HepG2 (cell line): Measurements from ENCODE around the gene STAT1. TPM values are rescaled to one million over a fixed set of nuclear protein-coding genes. Genes with fewer than 3 reads are reported as not detected.

ENCODE experiments used
- ARNT ChIP-seq: fragments of 450-650 bp; IDR thresholded peaks from 2 replicates; pipeline ENCODE4 v1.6.1; 2017
- CAMTA2 ChIP-seq: sonication (generic); formaldehyde crosslinking; IDR thresholded peaks from 2 replicates; pipeline ENCODE4 v1.4.0; 2020; ENCODE audit warnings: mild to moderate bottlenecking, missing genetic modification reagents, borderline replicate concordance
- EP300 ChIP-seq, 3 experiments: sonication (generic) in 1 of 3; formaldehyde crosslinking in 1 of 3; IDR thresholded peaks; 2 replicates each; pipeline versions ENCODE4 v1.5.1 to v1.6.1; 2011 to 2020; ENCODE audit warnings: low read depth in 2 of 3, low read length in 2 of 3, borderline replicate concordance in 1 of 3, improper control_type of control experiment in 1 of 3, mild to moderate bottlenecking in 1 of 3, missing genetic modification reagents in 1 of 3, moderate library complexity in 1 of 3
- MED8 ChIP-seq: sonication (generic); formaldehyde crosslinking; IDR thresholded peaks from 2 replicates; pipeline ENCODE4 v1.8.1; 2023; ENCODE audit warnings: mild to moderate bottlenecking, missing genetic modification reagents; ENCODE audit not compliant: insufficient replicate concordance
- TBX3 ChIP-seq: fragments of 450-650 bp; IDR thresholded peaks from 2 replicates; pipeline ENCODE4 v1.6.1; 2017; ENCODE audit warnings: antibody characterized with exemption, mild to moderate bottlenecking, inconsistent platforms, borderline replicate concordance
- TERF1 ChIP-seq: sonication (generic); formaldehyde crosslinking; IDR thresholded peaks from 2 replicates; pipeline ENCODE4 v1.8.0; 2022; ENCODE audit warnings: mild to moderate bottlenecking, missing genetic modification reagents, moderate library complexity
- ZNF136 ChIP-seq: sonication (generic); formaldehyde crosslinking; IDR thresholded peaks from 2 replicates; pipeline ENCODE4 v1.8.1; 2022; ENCODE audit warnings: low read depth, mild to moderate bottlenecking, moderate library complexity, missing genetic modification reagents
- ZNF350 ChIP-seq: sonication (generic); formaldehyde crosslinking; IDR thresholded peaks from 2 replicates; pipeline ENCODE4 v1.4.0; 2020; ENCODE audit warnings: mild to moderate bottlenecking, low read depth, missing genetic modification reagents, borderline replicate concordance
- ZSCAN9 ChIP-seq: IDR thresholded peaks from 2 replicates; pipeline ENCODE4 v1.6.1; 2016; ENCODE audit warnings: borderline replicate concordance
- polyA plus RNA-seq, 8 experiments: library from polyadenylated mRNA; depleted of rRNA in 3 of 8; stranded (reverse) in 7 of 8; unstranded in 1 of 8; fragments of >200 nt; fragmentation: Illumina TruSeq in 4 of 8; extraction: Trizol in 4 of 8; gene quantifications; 2 replicates each; pipeline versions ENCODE4 v1.2.1 to v1.2.3, GENCODE V29; 2011 to 2016; ENCODE audit warnings: low read depth in 4 of 8, missing spikeins in 1 of 8, mixed read lengths in 1 of 8; ENCODE audit not compliant: insufficient read depth in 1 of 8
- total RNA-seq, 5 experiments: library from RNA; depleted of rRNA; stranded (reverse); fragments of >200 nt; fragmentation: Illumina TruSeq; extraction: Trizol; gene quantifications; 2 replicates each; pipeline ENCODE4 v1.2.3, GENCODE V29; 2016; ENCODE audit warnings: low read depth in 1 of 5
- TF ChIP-seq, protein P1 (sequence below): sonication (generic); formaldehyde crosslinking; IDR thresholded peaks from 2 replicates; pipeline ENCODE4 v1.9.0; 2021; ENCODE audit warnings: missing genetic modification reagents, borderline replicate concordance
- TF ChIP-seq, protein P2 (sequence below): sonication (generic); formaldehyde crosslinking; IDR thresholded peaks from 2 replicates; pipeline ENCODE4 v1.5.0; 2020; ENCODE audit warnings: missing genetic modification reagents, mild to moderate bottlenecking, borderline replicate concordance
- TF ChIP-seq, protein P3 (sequence below): sonication (generic); formaldehyde crosslinking; IDR thresholded peaks from 2 replicates; pipeline ENCODE4 v1.8.1; 2023; ENCODE audit warnings: mild to moderate bottlenecking, missing genetic modification reagents, borderline replicate concordance
- TF ChIP-seq, protein P4 (sequence below): sonication (generic); formaldehyde crosslinking; IDR thresholded peaks from 2 replicates; pipeline ENCODE4 v1.5.1; 2020; ENCODE audit warnings: mild to moderate bottlenecking, missing genetic modification reagents, borderline replicate concordance

STAT1 gene
- total and polyA plus RNA-seq, 2 of the 13 experiments (the other 11 are each of a cell fraction or from before 2014, with no cell fraction given) = 21.8 to 59.6 TPM

DNA sequence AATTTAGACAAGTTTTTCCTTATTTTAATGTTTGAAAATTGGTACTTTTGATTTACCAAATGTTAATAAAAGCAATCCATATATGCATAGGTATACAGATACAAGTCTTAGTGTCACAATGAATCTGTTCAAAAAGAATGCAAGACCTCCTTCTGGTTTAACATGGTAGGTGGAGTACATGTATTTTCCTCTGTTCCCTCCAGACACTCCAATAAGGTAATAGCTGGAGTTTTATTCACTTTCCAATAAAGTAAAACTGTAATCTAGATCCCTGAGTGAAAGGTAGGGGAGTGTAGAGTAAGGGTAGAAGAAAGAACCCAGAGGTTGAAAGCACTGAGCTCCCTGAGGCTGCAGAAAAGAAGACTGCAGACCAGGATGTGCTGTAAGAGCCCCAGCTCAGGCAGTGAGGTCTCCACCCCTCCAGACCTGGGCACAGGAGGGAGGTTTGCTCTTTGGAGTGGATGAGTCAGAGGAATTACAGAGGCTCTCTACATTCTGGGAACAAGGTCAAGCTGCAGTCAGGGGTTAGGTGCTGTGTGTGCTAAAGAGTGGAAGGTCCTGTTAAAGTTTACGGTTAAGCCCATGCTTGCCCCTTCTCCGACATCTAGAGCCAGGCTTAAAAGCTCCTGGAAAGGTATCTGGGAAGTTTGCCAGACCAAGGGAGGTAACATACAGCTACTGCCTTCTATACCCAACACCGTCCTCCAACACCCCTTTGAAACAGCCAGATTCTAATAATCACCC is 27.6 kb upstream of the STAT1 start (continued):
- TF ChIP-seq, protein P1, sequence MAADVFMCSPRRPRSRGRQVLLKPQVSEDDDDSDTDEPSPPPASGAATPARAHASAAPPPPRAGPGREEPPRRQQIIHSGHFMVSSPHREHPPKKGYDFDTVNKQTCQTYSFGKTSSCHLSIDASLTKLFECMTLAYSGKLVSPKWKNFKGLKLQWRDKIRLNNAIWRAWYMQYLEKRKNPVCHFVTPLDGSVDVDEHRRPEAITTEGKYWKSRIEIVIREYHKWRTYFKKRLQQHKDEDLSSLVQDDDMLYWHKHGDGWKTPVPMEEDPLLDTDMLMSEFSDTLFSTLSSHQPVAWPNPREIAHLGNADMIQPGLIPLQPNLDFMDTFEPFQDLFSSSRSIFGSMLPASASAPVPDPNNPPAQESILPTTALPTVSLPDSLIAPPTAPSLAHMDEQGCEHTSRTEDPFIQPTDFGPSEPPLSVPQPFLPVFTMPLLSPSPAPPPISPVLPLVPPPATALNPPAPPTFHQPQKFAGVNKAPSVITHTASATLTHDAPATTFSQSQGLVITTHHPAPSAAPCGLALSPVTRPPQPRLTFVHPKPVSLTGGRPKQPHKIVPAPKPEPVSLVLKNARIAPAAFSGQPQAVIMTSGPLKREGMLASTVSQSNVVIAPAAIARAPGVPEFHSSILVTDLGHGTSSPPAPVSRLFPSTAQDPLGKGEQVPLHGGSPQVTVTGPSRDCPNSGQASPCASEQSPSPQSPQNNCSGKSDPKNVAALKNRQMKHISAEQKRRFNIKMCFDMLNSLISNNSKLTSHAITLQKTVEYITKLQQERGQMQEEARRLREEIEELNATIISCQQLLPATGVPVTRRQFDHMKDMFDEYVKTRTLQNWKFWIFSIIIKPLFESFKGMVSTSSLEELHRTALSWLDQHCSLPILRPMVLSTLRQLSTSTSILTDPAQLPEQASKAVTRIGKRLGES (CRISPR knock-in tag) = no peak
- TF ChIP-seq, protein P2, sequence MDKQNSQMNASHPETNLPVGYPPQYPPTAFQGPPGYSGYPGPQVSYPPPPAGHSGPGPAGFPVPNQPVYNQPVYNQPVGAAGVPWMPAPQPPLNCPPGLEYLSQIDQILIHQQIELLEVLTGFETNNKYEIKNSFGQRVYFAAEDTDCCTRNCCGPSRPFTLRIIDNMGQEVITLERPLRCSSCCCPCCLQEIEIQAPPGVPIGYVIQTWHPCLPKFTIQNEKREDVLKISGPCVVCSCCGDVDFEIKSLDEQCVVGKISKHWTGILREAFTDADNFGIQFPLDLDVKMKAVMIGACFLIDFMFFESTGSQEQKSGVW (CRISPR knock-in tag) = no peak
- no peak for TF ChIP-seq ARNT
- TF ChIP-seq TERF1 (CRISPR knock-in tag) = no peak
- TF ChIP-seq, protein P3, sequence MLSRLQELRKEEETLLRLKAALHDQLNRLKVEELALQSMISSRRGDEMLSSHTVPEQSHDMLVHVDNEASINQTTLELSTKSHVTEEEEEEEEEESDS (CRISPR knock-in tag) = no peak
- no peak for TF ChIP-seq TBX3
- 0 out of 4 replicates have a peak, but pooled peaks of 1 of the 2 experiments have one; percentile 30 for TF ChIP-seq EP300 (IDR thresholded peaks at IDR 0.05; ENCODE audit: low read depth in 2 of 2, low read length in 2 of 2)
- no peak for TF ChIP-seq EP300 (CRISPR knock-in tag; IDR thresholded peaks at IDR 0.05; ENCODE audit: borderline replicate concordance)
- no peak for TF ChIP-seq ZNF136 (CRISPR knock-in tag)
- TF ChIP-seq ZSCAN9 (CRISPR knock-in tag) = no peak
- TF ChIP-seq, protein P4, sequence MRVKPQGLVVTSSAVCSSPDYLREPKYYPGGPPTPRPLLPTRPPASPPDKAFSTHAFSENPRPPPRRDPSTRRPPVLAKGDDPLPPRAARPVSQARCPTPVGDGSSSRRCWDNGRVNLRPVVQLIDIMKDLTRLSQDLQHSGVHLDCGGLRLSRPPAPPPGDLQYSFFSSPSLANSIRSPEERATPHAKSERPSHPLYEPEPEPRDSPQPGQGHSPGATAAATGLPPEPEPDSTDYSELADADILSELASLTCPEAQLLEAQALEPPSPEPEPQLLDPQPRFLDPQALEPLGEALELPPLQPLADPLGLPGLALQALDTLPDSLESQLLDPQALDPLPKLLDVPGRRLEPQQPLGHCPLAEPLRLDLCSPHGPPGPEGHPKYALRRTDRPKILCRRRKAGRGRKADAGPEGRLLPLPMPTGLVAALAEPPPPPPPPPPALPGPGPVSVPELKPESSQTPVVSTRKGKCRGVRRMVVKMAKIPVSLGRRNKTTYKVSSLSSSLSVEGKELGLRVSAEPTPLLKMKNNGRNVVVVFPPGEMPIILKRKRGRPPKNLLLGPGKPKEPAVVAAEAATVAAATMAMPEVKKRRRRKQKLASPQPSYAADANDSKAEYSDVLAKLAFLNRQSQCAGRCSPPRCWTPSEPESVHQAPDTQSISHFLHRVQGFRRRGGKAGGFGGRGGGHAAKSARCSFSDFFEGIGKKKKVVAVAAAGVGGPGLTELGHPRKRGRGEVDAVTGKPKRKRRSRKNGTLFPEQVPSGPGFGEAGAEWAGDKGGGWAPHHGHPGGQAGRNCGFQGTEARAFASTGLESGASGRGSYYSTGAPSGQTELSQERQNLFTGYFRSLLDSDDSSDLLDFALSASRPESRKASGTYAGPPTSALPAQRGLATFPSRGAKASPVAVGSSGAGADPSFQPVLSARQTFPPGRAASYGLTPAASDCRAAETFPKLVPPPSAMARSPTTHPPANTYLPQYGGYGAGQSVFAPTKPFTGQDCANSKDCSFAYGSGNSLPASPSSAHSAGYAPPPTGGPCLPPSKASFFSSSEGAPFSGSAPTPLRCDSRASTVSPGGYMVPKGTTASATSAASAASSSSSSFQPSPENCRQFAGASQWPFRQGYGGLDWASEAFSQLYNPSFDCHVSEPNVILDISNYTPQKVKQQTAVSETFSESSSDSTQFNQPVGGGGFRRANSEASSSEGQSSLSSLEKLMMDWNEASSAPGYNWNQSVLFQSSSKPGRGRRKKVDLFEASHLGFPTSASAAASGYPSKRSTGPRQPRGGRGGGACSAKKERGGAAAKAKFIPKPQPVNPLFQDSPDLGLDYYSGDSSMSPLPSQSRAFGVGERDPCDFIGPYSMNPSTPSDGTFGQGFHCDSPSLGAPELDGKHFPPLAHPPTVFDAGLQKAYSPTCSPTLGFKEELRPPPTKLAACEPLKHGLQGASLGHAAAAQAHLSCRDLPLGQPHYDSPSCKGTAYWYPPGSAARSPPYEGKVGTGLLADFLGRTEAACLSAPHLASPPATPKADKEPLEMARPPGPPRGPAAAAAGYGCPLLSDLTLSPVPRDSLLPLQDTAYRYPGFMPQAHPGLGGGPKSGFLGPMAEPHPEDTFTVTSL (CRISPR knock-in tag) = peak; percentile 70; the same call in 1 of the 2 replicates
- TF ChIP-seq ZNF350 = no peak
- TF ChIP-seq CAMTA2 = no peak
- TF ChIP-seq MED8 (CRISPR knock-in tag) = no peak
